HG03442 (cell line): Measurements from ENCODE around the gene RTCB.
"Not testable (repeated sequence)": the region's sequence is repeated elsewhere in the genome, so short reads cannot be mapped to it uniquely, and the experiment has no call there.

Source experiments
- ATAC-seq: cut with Tn5 transposase; IDR thresholded peaks from one replicate; pipeline ENCODE4 v1.9.1; 2021; ENCODE audit warnings: mild to moderate bottlenecking, moderate library complexity; ENCODE audit not compliant: unreplicated experiment

The RTCB gene

DNA sequence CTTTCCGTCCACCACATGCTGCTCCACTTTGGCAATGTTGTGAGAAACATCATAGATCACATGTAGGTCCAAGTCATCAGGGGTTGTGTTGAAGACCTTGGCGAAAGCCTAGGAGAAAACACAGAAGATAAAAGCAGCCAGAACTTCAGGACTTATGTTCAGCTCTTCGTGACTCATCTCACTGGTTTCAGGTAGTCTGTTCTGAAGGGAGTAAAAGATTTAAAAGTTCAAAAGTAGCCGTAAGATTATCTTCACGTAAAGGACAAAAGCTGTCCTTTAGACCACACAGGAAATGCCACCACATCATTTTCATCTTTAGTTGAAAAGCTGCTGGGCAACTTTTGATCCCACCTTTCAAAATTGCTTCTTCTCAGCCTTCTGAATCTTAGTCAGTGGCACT lies 16.9 kb downstream of the RTCB start:
- ATAC-seq, result no peak

DNA sequence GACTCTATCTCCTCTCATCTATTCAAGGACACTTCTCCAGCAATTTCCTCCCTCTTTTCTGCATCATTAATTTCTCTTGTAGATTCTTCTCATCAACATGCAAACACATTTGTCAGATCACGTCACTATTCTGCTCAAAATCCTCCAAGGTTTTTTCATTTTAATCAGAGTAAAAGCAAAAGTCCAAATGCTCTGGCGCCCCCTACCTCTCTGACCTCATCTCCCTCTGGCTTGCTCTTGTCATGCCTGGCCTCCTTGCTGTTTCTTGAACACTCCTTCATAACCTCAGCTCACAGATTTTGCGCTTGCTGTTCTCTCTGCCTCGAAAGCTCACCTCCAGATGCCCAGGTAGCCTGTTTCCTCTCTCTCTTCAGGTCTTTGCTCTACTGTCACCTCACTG lies 22.4 kb downstream of the RTCB start:
- no peak for ATAC-seq

DNA sequence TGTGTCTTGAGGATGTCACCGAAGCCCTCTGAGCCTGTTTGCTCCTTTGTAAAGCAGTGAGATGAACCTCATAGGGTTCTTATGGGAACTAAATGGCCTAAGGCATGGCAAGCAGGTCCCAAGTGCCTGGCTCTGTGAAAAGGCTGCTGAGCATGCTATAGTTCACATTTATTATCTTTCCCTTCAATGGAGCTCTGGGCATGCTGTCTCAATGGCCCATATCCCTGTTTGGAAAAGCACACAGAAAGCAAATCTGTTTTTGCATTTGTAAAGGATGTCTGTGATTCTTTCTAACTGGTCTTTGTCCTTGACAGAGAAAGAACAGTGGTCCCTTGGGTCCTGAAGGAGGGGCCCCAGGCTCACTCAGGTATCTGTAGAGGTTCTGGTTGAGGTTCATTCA lies 26.4 kb downstream of the RTCB start:
- ATAC-seq, result no peak

DNA sequence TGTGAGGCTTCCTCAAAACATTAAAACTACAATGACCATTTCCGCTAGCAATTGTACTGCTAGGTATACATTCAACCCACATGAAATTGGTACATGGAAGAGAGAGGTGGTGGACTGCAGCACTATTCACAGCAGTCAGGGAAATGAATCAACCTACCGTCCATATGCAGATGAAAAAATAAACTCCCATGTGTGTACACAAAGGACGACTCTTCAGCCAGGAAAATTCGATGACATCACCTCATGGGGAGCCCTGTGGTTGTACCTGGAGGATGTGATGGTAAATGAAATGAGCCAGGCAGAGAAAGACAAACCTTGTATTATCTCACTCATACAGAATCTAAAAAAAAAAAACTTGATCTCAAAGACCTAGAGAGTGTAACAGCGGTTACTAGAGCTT lies 31.1 kb downstream of the RTCB start:
- no peak for ATAC-seq

DNA sequence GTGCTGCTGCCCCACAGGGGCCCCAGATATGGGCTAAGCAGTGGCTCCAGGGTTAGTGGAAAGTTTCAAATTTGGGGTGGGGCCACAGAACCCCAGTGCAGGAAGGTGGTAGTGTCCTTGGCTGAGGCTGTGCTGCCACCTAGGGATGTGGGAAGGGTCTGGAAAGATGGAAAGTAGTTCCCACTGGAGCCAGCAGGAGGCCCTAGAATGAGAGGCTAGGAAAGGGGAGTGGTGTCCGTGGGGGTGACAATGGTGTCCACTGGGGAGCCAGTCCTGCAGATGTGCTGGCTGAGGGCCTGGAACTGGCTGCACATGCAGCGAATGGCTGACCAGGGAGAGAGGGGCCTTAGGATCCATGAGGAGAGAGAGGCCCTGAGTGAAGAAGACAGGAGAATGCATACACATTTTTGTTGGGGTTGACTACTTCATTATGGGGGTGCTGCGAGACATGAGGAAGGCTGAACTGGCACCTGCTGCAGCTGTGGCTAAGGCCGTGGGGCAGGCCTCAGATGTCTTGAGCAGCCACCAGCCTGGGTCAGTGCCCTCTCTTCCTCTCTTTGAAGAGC lies 33.3 kb downstream of the RTCB start:
- no peak for ATAC-seq

DNA sequence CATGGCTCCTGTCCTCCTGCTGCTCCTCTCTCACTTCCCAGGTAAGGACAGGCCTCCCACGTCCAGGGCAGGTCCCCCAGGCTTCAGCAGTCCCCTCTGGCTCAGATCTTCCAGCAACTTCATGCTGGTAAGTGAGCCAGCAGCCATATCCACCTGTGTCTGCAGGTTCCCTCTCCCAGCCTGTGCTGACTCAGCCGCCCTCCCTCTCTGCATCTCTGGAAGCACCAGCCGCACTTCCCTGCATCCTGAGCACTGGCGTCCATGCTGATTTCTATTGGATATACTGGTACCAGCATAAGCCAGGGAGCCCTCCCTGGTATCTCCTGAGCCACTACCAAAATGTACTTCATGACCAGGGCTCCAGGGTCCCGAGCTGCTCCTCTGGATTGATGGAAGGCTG lies 35.4 kb downstream of the RTCB start:
- ATAC-seq, result no peak

DNA sequence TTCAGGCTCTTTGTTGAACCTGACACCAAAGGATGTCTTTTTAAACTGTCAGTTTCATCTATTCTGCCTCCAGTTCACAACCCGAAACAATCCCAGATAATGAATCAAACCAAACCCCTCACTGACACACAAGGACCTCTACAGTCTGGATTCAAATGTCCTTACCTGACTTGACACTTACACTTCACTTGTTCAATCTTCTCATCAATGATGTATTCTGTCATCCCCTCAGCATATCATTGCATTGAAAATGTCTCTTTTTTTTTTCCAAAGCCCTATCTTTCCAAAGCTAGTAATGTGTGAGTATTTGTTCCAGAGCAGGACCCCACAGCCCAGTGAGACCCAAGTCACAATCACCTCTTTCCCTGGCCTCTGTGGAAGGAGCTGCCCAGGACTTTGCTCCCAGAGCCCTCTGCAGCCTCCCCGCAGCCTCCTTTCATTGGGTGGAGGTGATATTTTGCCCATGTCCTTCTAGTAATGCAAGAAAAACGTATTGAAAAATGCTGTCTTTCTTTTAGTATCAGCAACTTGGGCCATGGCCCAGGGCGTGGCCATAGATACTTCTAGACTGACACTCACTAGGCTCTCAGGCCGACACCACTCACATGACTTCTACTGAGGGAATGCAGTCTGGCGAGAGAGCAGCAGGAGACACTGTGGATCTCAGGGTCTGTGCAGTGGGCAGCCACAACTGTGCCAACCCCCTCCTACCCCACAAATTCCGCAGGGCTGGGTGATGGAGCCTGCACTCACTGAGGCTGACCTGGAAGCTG lies 36.2 kb downstream of the RTCB start:
- no peak for ATAC-seq

DNA sequence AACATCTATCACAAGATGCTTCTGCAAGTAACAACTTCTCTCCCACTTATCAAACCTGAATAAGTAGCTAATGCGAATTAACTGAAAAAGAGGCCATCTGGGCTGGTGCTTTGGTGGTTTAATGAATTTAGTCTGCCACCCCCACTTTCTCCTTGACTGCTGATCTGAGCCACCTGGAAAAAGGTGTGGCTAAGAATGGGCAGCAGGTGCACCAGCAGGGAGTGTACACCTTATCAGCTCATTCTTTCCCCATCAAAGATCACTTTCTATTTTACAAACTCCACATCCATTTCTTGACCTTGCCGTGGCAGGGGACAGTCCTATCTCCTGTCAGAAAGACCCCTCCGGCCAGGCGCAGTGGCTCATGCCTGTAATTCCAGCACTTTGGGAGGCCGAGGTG lies 47.8 kb downstream of the RTCB start:
- no peak for ATAC-seq

DNA sequence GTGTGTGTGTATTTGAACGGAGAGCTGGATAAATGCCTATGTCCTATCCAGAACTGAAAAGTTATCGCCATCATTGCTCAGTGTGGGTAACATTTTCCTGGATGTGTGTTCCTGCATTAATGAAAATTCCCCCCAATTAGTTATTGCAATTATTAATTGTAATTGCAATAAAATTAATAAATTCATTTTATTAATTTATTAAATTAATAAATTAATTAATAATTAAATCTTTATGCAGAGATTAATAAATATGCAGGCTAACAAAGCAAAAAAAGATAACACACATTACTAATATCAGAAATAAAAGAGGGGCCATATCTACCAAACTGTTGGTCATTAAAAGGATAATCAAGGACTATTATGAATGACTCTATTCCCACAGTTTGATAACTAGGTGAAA lies 50.8 kb downstream of the RTCB start:
- no peak for ATAC-seq

DNA sequence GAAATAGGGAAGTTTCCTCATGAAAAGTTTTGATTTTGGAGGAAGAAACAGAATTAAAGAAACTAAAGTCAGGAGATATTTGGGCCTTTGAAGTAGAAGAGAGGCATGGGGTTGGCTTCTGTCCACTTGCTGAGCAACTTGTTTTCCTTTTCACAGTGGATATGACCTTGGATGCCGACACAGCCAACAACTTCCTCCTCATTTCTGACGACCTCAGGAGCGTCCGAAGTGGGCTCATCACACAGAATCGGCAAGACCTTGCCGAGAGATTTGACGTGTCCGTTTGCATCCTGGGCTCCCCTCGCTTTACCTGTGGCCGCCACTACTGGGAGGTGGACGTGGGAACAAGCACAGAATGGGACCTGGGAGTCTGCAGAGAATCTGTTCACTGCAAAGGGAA lies 52.0 kb downstream of the RTCB start:
- ATAC-seq, result not testable (repeated sequence)

DNA sequence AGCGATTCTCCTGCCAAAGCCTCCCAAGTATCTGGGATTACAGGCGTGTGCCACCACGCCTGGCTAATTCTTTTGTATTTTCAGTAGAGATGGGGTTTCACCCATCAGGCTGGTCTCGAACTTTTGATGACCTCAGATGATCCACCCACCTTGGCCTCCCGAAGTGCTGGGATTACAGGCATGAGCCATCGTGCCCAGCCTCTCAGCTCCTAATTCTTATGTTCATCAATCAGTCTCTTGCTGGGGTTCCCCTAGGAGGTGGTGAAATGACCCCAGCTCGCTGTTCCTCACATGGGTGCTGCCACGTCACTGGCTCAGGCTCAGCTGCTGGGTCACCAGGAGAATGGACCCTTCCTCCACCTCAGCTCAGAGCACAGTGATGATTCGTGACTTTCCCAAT lies 54.5 kb downstream of the RTCB start, which contains the start of gene RFPL3:
RFPL3 (plus strand) TSS at position 301 of the 400 bp plus-strand sequence. CDS start 205 bp downstream, outside the sequence.
- not testable (repeated sequence) for ATAC-seq

DNA sequence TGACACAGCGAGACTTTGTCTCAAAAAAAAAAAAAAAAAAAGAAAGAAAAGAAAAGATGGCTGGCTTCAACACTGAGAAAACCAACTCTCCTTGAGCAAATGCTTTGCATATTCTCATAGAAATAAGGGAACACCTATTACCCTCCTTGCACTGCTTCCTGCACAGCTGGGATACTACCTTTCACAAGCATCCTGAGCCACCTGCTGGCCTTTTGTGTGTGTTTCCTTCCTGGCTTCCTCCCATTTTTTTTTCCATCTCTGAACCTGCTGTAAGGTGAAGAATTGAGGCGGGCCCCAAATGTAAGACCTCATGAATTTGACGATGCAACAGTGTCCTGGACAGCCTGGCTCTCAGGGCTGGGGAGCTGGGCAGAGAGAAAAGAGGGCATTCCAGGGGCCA lies 56.3 kb downstream of the RTCB start:
- no peak for ATAC-seq

DNA sequence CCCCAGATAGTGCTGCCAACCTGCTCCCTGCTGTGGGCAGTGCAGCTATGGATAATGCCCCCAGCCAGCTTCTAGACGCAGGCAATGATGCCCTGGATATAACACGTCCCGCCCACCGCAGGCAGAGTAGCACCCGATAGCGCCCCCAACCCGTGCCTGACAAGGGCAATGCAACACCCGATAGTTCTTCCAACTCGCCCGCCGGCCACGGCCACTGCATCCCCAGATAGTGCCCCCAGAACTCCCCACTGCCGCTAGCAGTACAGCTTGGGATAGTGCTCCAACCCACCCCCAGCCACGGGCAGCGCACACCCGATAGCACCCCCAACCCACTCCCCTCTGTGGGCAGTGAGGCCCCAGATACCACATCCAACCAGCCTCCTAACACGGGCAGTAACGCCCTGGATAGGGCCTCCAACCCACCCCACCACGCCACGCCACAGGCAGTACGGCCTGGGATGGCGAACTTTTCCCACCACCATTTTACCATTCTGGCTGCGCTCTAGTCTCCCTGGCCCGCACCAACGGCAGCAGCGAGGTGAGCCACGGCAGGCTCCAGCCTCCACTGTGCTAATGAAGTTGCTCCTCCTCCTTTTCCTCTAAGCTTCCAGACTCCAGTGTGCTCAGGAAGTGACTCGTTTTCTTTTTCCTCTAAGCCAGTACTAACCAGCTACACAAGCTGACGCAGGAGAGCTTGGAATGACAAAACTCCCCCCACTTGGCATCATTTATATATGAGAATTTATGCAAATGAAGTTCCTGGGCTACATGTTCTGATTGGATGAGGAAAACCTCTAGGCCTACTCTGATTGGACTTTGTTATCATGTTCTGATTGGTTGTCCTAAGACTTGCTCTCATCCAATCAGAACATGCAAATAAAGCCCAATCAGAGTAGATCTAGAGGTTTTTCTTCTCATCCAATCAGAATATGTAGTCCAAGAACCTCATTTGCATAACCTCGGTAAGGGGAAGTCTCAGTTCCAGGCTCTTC lies 57.4 kb downstream of the RTCB start:
- no peak for ATAC-seq

DNA sequence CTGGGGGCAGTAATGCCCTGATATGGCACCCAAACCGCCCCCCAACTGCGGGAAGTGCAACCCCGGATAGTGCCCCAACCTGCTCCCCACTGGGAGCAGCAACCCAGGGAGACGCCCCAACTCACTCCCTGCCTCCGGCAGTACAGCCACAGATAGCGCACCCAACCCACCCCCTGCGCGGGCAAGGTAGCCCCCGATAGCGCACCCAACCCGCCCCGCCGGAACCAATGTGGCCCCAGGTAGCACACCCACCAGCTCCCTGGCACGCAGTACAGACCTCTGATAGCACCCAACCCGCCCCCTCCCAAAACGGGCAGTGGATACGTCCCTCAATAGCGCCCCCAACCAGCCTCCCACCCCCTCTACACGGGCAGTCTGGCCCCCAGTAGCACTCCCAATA lies 58.2 kb downstream of the RTCB start:
- no peak for ATAC-seq

DNA sequence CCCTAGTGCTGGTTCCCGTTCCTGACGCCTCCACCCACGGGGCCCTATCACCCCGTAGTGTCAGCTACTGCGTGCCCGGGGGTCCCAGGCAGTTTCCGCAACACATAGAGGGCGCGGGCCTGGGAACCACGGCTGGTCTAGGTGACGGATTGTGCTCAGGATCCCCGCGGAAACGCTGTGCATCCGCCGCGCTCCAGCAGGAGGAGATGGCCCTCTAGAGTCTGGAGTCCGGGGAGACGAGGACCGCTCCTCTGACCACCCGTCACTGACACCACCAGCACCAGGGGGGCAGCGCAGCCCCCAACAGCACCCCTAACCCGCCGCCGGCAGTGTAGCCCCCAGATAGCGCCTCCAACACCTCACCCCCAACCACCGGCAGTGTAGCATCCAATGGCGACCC lies 58.8 kb downstream of the RTCB start:
- no peak for ATAC-seq

DNA sequence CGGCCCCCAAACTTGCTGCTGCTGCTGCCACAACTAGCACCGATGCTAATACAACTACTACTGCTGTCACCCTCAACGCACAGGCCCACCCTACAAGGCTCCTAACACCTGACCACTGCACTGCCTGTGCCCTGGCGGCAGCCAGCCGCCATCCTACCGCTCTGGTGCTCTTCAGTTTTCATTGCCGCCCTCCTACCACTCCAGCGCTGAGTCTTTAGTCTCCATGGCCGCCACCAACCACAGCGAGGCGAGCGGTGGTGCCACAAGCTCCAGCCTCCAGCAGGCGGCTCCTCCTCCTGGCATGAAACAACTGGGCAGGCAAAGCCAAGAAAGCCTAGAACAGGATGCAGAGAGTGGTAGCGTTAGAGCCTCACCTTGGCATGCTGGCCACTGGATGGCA lies 59.4 kb downstream of the RTCB start:
- ATAC-seq, result no peak

DNA sequence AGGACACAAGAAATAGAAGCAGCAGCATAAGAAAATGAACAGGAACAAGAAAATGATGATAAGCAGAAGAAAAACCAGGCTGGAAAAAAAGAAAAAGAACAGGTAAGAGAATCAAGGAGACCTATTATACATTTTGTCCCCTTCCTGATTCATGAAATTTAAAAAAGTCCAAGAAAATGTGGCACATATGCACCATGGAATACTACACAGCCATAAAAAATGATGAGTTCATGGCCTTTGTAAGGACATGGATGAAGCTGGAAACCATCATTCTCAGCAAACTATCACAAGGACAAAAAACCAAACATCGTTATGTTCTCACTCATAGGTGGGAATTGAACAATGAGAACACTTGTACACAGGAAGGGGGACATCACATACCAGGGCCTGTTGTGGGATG lies 60.2 kb downstream of the RTCB start:
- ATAC-seq, result not testable (repeated sequence)

DNA sequence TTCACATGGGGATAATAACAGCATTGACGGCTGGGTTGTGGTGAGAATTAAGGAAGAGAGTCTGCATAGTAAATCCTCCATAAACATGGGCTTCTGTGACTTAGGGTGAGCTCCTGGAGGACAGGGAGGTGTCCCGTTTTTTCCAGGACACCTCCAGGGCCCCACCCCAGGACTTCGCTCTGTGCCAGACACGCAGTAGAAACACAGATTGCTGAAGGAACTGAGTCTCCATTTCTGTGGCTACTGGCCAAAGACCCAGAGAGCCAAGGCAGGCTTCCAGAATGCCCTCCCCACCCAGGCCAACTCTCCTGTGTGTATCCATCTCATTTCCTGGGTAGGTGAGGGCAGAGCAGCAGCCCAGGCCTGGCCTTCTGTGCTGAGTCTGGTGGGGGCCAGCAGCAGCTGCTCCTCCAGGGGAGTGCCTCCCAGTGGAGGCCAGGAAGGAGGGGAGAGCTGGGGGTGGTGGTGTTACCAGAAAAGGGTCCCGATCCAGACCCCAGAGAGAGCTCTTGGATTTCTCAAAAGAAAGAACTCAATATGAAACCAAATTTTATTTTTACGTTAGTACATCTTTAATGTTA lies 63.9 kb downstream of the RTCB start:
- no peak for ATAC-seq

DNA sequence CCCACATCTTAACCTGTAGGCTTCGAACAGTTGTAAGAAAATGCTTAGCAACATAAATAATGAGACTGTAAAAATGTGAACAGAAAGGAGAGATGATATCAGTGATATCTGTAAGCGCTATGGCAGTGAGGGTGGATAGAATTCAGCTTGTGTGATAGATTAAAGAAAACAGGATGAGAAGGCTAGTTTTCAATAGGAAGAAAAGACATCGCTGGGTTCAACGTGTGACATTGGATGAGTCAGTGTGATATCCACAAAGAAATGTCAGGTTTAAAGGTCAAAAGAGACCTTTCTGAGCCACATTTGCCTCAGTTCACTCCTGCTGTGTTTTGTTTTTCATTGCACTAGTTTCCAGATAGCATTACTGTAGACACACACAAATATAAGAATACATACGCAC lies 68.1 kb downstream of the RTCB start:
- ATAC-seq, result no peak

DNA sequence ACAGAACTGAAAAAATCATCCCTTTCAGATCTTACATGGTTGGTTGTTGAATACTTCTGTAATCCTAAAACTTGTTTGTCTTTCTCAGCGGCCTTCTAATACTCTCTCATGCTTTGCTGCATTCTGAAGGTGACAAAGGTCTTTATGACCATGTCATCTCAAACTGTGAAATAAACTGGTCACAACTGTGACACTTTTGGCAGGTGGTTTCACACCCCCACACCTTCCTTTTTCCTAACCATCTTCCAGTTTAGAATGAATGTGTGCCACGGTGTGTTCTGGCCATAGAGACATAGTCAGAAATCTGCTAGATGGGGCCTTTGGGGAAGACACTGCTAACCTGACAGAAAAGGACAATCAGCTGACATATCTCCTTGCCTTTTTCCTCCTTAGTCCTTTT lies 69.1 kb downstream of the RTCB start:
- ATAC-seq, result no peak

DNA sequence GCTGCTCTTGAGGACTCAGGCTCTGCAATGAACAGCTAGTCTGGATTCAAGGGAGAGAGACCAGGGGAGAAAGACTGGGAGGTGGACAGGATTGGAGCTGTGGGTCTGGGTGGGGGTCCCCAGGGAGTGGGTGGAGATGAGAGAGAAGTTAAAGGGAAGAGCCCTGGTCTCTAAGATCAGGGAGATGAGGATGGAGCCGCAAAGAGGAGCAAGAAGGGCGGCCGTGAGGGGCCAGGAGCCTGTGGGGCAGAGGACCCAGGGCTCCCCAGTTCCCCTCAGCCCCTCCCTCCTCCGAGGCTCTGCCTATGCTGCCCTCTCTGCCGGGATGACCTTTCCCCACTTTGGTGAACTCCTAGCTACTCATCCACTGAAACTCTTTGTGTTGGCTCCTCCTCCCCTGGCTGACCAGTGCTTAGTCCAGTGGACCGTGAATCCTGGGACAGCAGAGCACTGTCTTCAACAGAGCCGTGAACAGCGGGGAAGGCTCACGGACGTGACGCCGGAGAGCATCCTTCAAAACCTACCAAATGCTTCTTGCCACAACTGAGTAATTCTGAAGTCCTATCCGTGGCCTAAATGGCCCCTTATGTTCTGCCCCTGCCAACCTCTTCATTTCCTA lies 70.8 kb downstream of the RTCB start:
- ATAC-seq, result no peak
